NCI-H1105 treated with DMSO at 0.1 percent for 48 hours (cell line): ENCODE results near the gene EVI5.
A peak's percentile ranks its signal among the peaks of the same experiment; 100 is the strongest.

Source experiments
- DNase-seq: peaks from one replicate; lab custom pipeline; 2025; lab: John Stamatoyannopoulos, UW

EVI5 gene

GRCh38 chr1:92509619-92510018 is 275.3 kb downstream of the EVI5 start:
- DNase-seq, result no peak

GRCh38 chr1:92505015-92505692 is 279.8 kb downstream of the EVI5 start:
- no peak for DNase-seq

GRCh38 chr1:92504291-92505014 is 280.5 kb downstream of the EVI5 start:
- no peak for DNase-seq

GRCh38 chr1:92503926-92504285 is 281.0 kb downstream of the EVI5 start:
- DNase-seq, result no peak

GRCh38 chr1:92503043-92503925 is 281.6 kb downstream of the EVI5 start:
- no peak for DNase-seq

GRCh38 chr1:92502247-92502646 is 282.7 kb downstream of the EVI5 start:
- DNase-seq, result no peak

- no peak for DNase-seq
Measured at GRCh38 chr1:92500552-92500951, 284.4 kb downstream of the EVI5 start.

GRCh38 chr1:92495392-92496063 is 289.4 kb downstream of the EVI5 start:
- DNase-seq, result no peak

GRCh38 chr1:92494485-92495141 is 290.3 kb downstream of the EVI5 start:
- DNase-seq, result no peak

- DNase-seq, result no peak
Measured at GRCh38 chr1:92493139-92493538, 291.8 kb downstream of the EVI5 start.

GRCh38 chr1:92488832-92489231 is 296.1 kb downstream of the EVI5 start:
- DNase-seq, result no peak

GRCh38 chr1:92488416-92488815 is 296.5 kb downstream of the EVI5 start:
- DNase-seq, result no peak

- no peak for DNase-seq
Measured at GRCh38 chr1:92487078-92487605, 297.8 kb downstream of the EVI5 start.

GRCh38 chr1:92486251-92487077 is 298.4 kb downstream of the EVI5 start, which contains the start of gene GFI1:
TSS of gene GFI1 (minus strand) at chr1:92486925. CDS start at chr1:92483487, 3,438 bp downstream.
- DNase-seq, result no peak

- peak; percentile 77 for DNase-seq
Measured at GRCh38 chr1:92485381-92486250, 299.3 kb downstream of the EVI5 start.

GRCh38 chr1:92484472-92485380 is 300.2 kb downstream of the EVI5 start:
- DNase-seq, result peak; percentile 62

- DNase-seq, result peak; percentile 77
Measured at GRCh38 chr1:92483610-92484471, 301.1 kb downstream of the EVI5 start.
